Measurements from ENCODE around the gene SLC6A13.
A peak's percentile ranks its signal among the peaks of the same experiment; 100 is the strongest.
"Not testable (repeated sequence)": the region's sequence is repeated elsewhere in the genome, so short reads cannot be mapped to it uniquely, and the experiment has no call there.

SLC6A13 gene

DNA sequence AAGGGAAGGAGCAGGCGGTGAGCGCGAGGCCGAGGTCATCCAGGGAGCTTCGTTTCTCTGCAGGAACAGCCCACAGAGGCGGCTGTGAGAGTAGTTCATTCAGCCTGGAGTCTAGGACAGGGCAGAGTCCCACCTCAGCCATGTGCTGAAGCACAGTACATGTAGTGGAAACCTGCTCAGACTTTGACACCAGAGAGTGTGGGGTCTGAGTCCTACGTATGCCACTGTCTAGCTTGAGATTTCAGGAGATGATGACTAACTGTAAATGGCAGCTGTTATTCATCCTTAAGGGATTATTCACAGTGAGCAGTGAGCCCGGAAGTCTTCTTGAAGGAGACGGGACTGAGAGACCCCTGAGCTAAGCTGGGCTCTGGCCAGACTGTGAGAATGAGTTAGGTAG, 938 bp upstream of the SLC6A13 start:
- DNase-seq: peak; percentile 6

DNA sequence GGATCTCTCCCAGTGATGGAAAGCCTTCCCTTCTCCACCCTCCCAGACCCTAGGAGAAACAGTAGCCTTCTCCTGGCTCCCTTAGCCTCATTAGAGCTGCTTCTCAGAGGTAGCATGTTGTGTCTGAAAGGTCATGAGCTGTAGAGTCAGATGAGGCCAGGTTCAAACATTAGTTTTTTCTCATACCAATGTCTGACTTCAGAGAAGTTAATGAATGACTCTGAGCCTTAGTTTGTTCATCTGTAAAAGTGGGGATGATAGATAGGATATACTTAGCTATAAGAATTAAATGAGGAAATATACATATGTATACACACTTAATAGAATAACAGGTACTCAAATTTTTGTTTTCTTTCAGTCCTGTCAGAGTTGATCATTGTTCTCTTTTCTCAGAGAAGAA, 523 bp downstream of the SLC6A13 start:
- no peak for DNase-seq

DNA sequence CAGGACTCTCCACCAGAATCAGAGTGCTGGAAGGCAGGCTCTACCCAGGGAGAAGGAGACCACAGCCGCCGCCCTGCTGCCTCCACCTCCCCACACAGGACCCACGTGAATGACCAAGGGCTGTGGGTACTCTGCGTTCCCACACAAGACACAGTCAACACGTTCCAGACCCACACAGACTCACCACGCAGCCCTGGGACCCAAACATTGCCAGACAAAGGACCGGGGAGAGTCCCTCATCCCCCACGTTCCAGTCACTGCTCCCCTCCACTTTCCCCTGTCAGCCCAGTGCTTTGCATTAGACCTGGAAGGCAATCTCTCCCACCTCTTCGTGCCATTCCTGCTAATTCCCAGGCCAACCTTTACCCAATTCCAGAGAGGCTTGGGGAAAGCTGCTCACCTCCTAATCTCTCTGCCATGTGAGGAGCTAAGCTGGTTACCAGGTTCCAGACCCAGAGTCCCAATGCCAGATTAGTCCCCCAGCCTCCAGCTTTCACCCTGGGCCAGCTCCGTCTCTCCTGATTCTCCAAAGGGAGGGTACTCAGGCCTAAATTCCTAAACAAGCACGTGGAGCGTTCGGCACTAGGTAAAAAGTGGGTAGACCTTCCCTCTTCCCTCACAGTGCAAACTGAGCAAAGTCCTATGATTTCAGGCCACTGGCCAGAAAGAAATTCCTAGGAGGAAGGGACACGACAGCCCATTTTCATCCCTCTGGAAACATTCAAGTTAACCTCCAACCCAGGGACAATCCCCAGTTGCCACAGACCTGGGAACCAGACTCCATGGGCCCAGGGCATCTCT, 4.9 kb downstream of the SLC6A13 start:
- no peak for DNase-seq

DNA sequence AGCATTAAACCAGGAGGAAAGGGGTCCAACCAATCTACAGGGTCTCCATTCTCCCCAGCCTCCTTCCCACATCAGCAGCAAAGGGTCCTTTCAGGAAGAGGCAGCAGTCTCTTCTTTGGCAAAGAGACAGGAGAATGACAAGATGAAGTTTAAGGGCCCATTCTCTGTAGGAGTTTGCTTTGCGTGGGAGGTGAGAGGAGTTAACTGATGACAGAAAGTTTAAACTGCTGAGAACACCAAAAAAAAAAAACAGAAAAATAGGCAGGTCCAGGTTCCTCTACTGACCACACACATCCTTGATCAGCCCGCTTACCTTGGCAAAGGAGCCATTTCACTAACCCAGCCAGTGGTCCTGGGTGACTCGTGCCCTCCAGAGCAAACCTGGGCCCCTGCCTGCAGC, 5.7 kb downstream of the SLC6A13 start:
- DNase-seq: no peak

DNA sequence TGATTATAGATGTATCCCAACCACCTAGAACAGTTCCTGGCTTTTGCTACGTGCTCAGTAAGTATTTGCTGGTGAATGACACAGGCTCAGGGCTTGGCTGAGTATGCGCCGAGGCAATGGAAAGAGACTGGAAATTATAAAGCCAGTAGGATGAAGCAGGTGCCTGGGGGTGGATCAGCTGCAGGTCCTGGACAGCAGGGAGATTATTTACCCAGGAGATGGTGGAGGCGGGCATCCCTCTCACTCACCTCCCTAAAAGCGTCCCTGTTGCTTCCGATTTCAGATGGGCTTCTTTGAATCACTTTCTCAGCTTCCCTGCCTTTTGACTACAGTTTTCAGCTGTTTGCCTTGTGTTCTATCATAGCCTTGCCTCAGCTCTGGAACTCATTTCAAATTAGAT, 6.4 kb downstream of the SLC6A13 start:
- no peak for DNase-seq

DNA sequence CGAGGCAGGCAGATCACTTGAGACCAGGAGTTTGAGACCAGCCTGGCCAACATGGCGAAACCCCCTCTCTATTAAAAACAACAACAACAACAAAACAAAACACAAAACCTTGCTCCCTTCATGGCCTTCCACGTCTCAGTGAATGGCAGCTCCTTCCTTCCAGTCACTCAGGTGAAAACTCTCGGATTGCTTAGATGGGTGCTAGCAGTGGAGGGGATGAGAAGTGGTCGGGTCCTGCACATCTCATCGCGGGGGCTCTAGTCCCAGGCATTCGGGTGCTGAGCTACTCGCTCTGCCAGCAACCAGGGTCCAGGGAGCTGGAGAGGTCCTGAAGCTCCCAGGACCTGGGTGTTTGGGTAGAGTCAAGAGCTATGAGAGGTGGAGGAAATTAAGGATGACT, 7.7 kb downstream of the SLC6A13 start:
- no peak for DNase-seq

DNA sequence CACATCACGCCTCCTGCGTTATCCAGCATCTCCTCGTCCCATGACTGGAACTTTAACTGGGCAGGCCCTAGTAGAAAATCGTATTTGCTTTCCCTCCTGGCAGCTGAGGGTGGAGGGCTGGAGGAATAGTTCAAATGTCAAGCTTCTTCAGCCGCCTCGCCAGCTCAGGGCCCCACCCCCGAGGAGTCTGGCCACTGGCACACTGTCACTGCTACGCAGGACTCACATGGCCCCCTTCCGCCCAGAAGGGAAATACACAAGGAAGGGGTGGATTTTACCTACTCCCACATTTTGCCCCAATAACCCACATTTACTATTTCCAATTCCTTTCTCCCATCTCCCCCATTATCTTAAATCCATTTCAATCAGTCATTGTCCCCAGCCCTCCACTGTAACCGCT, 8.6 kb downstream of the SLC6A13 start:
- DNase-seq: no peak

DNA sequence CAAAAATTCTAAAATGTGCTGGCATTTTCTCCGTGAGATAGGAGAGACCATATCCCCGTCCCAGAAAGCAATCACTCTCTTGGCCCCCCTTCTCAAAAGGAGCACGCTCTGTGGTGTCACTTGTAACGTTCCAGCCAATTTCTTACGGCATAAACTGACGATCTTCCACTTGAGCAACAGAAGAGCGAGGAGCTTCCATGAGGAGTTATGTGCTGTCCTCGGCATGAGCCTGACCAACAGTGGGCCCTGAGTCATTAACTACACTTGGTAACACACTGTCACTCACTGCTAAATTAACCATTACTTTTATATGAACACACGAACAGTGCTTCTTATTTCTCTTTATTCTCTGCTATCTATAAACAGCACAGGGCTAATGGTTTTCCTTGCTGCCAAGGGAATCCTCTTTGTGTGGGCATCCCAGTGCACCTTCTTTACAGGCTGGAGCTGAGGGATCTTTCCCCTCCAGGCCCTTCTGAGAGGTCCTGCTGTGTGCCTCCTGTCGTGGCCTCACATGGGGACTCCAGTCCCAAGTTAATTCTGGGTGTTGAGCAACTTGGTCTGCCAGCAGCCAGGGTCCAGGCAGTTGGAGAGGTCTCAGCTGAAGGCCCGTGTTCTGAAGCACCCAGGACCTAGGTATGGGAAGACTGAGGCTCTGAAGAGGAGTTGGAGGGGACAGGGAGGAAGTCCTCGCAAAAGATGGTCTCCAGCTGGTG, 9.4 kb downstream of the SLC6A13 start:
- no peak for DNase-seq

DNA sequence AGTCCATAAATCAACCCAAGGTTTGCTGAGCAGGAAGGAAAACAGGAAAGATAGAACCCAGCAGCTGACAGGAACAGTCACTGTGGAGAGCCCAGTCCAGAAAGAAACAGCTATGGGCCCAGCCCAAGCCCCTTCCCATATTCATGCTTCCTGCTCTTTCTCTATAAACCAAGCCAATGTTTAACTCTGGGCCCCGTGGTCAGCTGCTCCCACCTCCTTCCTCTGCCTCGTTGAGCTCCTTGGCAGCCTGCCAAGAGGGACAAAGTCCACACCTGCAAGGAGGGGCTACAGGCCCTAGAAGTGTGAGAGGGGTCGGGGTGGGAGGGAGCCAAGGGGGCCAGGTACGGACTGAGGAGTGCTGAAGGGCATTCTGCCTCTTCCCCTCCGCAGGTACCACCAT, 10.0 kb downstream of the SLC6A13 start:
- DNase-seq: no peak

DNA sequence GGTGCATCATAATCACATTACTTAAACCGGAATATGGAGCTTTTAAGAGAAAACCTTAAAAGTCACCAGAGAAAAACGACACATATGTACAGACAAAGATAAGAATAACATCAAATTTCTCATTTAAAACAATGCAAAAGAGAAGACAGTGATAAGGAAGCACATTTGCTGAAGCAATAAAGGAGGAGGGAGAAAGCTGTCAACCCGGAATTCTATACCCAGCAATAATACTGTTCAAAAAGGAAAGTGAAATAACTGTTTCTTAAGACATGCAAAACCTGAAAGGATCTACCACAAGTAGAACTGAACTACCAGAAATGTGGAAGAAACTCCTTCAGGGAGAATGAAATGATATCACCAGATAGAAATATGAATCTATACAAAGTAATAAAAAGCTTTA, 15.4 kb downstream of the SLC6A13 start:
- no peak for DNase-seq

DNA sequence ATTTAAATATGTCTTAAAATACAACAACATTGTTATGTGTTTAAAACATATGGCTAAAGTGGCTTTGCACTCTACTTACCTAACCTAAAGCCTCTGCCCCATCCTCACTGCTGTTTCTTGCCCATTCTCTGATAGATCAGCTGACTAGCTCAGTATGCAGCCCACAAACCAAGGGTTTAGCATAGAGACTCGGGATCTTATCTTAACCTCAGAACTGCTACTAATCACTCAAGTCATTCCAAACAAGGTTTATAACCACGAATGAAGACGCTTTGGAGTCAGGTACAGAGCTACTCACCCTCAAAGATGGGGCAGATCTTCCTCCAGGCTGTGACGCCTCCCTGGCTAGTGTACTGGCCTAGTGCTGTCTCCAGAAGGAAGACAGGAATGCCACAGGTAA, 19.3 kb downstream of the SLC6A13 start:
- no peak for DNase-seq

DNA sequence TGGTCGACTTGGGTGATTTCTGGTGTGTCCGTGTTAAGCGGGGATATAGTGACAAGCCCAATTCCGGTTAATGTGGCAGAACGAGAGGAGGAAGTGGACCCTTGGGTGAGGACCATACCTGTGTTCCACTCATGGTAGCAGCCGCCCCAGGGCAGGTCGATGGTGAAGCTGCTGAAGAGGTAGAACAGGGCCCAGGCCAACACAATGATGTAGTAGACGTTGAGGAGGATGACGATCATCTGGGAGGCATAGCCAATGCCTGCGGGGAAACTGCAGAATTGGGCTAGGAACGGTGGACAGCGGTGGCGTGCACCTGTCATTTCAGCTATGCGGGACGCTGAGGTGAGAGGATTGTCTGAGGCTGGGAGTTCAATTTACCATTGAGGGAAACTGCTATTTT, 20.1 kb downstream of the SLC6A13 start:
- no peak for DNase-seq

DNA sequence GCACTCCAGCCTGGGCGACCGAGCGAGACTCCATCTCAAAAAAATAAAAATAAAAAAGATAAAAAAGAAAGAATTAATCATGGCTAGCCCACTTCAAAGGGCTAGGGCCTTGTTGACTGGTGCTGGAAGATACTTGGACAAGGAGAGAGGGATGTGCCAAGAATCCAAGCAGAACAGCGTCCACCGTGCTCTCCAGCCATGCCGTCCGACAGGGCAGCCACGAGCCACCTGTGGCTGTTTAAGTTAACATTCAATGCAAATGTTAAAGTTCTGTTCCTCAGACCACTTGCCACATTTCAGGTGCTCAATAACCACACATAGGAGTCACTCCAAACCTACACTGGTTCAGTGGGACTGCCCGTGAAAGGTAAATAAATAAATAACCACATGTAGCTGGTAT, 21.4 kb downstream of the SLC6A13 start:
- no peak for DNase-seq

DNA sequence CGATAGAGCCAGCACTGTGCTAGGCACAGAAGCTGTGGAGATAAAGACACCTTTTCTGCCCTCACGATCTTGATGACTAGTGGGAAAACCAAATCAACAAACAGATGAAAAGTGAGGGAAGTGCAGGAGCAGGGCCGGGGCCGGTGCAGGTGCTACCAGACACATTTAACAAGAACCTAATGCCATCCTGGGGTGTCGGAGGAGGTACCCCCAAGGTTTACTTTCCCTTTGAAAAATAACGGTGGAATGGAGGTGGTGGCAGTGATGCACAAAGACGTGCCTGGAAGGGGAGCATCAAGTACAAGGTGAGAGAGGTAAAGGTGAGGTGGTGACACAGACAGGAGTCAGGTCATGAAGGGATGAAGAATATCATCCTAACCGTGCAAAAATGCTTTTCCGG, 22.1 kb downstream of the SLC6A13 start:
- DNase-seq: no peak

DNA sequence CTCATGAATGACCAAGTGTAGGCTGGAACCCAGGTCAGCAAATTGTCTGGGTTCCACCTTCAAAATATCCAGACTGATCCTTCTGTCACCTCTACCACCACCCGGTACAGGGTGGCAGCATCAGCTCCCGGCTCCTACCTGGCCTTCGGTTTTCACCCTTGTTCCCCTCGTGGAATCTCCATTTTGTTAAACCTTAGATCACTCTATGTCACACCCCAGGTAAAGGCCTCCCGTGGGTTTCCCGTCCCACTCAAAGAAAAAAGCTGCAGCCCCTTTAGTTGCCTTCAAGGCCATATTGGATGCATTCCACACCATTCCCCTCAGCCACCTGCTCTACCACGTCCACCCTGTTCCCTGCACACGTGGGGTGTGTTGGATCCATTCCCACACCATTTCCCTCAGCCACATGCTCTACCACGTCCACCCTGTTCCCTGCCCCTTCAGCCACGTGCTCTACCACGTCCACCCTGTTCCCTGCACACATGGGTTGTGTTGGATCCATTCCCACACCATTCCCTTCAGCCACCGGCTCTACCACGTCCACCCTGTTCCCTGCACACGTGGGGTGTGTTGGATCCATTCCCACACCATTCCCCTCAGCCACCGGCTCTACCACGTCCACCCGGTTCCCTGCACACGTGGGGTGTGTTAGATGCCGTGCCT, 23.8 kb downstream of the SLC6A13 start:
- no peak for DNase-seq

DNA sequence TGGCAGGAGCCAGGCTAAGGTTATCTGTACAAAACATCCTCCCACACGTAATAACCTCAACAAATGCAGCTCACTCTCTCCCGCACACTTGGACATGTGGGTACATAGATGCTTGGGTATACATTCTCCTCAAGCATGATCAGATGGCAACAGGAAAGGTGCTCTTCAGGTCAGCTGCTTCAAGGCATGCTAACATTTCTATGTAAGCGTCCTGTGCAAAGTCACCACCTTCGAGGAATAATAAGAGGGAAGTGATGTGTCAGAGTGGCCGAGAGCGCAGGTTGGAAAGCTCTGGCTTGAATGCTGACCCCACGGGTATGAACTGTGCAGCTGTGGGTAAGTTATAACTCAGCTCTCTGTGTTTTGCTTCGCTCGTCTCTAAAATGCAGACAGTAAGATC, 24.5 kb downstream of the SLC6A13 start:
- no peak for DNase-seq

DNA sequence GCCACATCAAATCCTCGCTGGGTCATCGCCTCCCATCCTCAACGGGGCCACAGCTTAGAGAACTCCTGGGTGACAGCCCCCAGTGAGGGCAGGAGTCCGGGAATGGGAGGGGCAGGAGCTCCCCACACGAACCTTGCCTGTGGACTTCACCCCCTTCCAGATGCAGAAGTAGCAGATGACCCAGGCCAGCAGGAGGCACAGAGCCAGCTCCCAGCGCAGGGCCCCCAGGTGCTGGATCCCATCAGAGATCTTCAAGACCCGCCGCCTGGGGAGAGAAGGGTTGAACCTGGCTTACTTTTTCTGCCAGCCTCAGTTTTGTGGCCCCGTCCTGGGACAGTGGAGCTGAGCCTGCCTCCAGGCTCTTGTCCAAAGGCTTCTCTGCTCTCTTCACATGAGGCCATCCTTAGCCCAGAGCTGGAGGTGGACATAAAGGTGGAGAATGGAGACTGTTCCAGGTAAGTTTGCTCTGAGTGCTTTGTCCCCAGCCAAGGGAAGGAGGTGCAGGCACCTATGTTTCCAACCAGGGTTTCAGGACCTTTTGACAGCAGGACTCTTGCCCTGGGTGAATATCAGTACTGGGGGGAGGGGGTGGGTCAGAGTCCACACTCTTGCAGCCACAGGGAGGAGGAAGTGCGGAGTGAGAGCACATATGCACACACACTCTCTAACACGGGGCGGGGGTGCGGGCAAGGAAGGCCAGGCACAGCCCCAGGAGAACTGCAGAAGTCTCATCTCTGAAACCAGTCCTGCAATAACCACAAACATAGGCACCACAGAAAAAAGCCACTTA, 25.4 kb downstream of the SLC6A13 start:
- DNase-seq: peak; percentile 75

DNA sequence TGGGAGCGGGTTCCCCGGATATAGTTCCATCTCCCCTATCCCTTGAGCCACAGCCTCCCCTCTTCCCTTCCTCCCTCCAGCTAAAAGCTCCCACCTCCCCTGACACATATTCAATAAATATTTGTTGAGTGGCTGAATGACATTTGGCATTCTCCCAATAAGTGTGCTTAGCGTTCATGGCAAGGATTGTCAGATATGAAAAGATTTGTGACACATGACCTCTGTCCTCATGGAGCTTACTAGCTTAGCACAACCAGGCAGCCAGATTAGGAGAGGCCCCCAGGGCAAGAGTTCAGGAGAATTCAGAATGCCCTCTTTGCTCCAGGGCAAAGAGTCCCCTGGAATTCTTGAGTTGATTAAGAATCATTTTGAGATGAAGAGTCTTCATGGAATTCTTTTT, 26.2 kb downstream of the SLC6A13 start:
- DNase-seq: no peak

DNA sequence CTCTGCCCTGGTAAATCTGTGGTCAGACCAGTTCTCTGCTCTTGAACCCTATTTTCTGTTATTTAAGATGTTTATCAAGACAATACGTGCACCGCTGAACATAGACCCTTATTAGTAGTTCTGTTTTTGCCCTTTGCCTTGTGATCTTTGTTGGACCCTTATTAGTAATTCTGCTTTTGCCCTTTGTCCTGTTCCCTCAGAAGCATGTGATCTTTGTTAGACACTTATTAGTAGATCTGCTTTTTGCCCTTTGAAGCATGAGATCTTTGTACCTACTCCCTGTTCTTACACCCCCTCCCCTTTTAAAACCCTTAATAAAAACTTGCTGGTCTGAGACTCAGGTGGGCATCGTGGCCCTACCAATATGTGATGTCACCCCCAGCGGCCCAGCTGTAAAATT, 26.7 kb downstream of the SLC6A13 start:
- not testable (repeated sequence) for DNase-seq

DNA sequence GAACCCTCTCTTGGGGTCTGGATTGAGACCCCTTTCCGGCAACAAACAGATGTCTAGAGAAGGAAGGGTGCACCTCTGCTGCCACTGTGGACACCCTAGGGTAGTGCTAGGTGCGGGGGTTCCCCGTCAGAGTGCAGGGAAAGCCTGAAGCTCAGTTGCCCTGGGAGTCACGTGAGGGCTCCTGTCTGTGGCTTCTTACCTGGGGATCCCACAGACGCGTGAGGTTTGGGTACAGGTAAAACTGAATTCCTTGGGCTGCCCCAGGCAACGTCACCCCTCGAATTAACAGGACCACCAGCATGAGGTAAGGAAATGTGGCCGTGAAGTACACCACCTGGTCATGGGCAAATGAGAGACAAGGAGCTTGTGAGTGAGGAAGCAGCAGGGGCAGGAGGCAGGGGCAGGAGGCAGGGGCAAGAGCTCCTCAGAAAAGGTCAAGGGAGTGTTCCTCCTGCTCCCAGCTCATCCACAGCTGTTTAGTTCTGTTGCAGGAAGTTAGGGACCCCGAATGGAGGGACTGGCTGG, 27.7 kb downstream of the SLC6A13 start:
- no peak for DNase-seq

DNA sequence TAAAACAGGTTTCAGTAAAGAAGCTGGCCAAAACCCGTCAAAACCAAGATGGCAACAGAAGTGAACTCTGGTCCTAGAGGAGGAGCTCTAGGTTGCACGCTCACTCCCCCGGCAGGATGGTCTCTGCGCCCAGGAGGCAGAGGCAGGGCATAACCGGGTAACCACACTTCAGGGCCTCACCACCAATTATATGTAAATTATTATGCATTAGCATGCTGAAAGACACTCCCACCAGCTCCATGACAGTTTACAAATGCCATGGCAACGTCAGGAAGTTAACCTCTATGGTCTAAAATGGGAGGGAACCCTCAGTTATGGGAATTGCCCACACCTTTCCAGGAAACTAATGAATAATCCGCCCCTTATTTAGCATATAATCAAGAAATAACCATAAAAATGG, 28.6 kb downstream of the SLC6A13 start:
- DNase-seq: no peak

DNA sequence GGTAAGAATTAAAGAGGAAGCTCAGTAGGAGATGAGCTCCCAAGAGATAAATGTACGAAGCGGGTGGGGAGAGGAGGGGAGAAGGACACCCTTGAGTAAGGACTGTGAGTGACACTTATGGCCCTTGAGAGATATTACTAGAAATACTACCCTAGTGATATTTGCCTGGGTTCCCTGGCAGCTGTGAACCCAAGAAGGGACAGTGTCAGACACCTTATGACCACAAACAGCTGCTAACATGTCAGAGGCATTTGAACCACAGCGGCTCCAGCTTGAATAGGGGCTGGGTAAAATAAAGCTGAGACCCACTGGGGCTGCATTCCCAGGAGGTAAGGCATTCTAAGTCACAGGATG, 29.0 kb downstream of the SLC6A13 start:
- DNase-seq: no peak
